Right renal cortex interstitium (tissue), 3 donors: ENCODE data around the gene ME3. TPM values are rescaled to one million over a fixed set of nuclear protein-coding genes. Genes with fewer than 3 reads are reported as not detected.

Source experiments
- DNase-seq, 3 donors: peaks; one replicate each; pipeline ENCODE4 v3.0.0-alpha.2; 2013; ENCODE audit warnings: low read depth in 3 of 3, low spot score in 2 of 3
- polyA plus RNA-seq, 3 donors: library from polyadenylated mRNA; unstranded; fragments of 120-200 nt; gene quantifications; one replicate each; pipeline ENCODE4 v1.2.1, GENCODE V29; 2013; ENCODE audit not compliant: insufficient read length in 3 of 3

Gene ME3
- polyA plus RNA-seq, 3 donors, result 30.9 to 36.0 (median 31.7) TPM

GRCh38 chr11:86414032-86414431, 258.4 kb downstream of the ME3 start:
- DNase-seq, result no peak

- no peak for DNase-seq
Observed at GRCh38 chr11:86408845-86409244, 263.6 kb downstream of the ME3 start.

- DNase-seq, result no peak
Observed at GRCh38 chr11:86403458-86403857, 269.0 kb downstream of the ME3 start.

DNA sequence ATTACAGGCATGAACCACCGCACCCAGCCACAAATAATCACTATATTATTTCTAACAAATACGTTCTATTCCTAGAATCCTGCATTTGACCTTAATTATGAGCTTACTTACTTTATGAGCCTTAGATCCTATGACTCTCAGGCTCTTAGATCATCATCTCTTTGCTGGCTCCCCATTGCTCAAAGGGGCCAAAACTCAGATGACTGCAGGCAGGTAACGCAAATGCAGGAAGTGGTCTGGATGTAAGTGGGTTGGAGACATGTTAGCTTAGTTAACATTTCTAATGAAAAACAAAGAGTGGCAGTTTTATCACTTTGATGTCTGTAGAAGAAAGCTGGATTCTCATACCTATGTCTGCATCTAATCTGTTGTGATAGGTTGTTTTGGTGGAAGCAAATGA, 274.3 kb downstream of the ME3 start:
- no peak for DNase-seq

DNA sequence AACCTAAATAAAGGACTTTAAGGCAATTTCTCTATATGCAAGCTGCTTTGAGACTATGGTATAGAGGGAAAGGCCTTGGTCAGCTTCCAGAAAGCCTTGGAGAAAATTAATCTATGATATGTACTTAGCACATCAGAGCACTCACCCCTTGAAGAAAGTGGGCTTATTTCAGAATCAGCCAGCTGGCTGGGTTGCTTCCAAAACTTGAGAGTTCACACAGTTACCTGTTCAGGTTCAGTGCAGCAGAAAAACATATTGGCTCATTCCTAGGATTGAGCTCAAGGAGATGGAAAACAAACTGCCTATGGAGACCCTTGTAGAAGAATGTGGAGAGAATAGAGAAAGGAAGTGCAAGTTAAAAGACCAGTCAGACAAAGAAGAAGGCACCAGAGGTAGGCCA, 275.1 kb downstream of the ME3 start:
- DNase-seq, result no peak

GRCh38 chr11:86396396-86396795, 276.0 kb downstream of the ME3 start:
- no peak for DNase-seq

DNA sequence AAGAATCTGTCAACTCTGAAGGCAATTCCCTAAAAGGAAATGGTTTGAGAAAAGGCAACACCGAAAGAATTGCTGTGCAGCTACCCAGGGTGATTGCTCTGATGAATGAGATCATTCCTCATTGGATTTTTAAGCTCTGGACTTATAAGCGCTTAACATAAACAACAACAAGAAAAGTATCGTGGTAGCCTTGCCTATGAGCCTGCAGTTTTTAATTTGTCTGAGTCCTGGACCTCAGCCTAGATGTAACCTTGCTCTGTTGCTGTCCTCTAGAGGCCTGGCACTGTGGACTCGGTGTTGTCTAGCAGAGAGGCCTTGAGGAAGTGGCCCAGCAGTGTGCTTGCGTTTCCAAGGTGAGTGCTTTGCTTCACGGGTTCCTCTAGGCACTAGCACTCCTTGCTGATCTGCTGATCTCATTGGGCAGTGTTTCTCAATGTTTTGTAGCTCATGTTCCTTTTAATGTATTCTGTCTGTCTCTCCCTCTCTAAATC, 277.3 kb downstream of the ME3 start:
- no peak for DNase-seq

Other genes with a start within 250 kb of the ME3 start
- gene PRSS23, start 127.9 kb upstream of the ME3 start, polyA plus RNA-seq, result 100 to 1,000 TPM in 2 of 3 donors, 10 to 100 TPM in 1; 82.6 to 110 (median 109) TPM